Keratinocyte (primary cell): ENCODE results near the gene TOMM6.

Source experiments
- EZH2 ChIP-seq: IDR thresholded peaks from one replicate; pipeline ENCODE4 v1.6.1; 2012; ENCODE audit warnings: inconsistent platforms, mild to moderate bottlenecking, low read length, moderate library complexity
- TF ChIP-seq, protein P1 (sequence below), 3 experiments: IDR thresholded peaks in 1 of 3; conservative IDR thresholded peaks in 1 of 3; optimal IDR thresholded peaks in 1 of 3; 2 replicates in 2 of 3; 3 replicates in 1 of 3; pipeline versions ENCODE3 to v1.5.1; 2011; ENCODE audit warnings: low read length in 3 of 3, mild to moderate bottlenecking in 3 of 3, moderate library complexity in 2 of 3, control low read depth in 1 of 3, inconsistent platforms in 1 of 3; ENCODE audit not compliant: insufficient read depth in 2 of 3; ENCODE audit errors: extremely low read depth in 1 of 3

DNA sequence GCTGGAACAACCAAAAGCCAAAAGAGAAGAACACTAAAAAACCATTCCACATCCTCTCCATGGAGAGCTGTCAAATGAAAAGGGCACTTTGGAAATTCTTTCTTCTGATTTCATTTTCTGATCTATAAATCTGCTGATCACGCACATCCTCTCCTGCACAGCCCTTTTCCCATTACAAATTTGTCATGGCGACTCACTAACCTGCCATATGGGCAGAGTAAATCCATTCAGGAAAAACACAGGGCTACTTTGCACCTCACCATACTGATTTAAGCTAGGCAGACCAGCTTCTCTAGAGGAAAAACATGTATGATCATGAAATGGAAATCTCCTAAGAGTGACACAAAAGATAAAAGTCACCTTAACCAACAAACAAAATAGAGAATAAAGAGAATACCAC is 26.0 kb downstream of the TOMM6 start:
- no peak for TF ChIP-seq EZH2
- TF ChIP-seq, protein P1, sequence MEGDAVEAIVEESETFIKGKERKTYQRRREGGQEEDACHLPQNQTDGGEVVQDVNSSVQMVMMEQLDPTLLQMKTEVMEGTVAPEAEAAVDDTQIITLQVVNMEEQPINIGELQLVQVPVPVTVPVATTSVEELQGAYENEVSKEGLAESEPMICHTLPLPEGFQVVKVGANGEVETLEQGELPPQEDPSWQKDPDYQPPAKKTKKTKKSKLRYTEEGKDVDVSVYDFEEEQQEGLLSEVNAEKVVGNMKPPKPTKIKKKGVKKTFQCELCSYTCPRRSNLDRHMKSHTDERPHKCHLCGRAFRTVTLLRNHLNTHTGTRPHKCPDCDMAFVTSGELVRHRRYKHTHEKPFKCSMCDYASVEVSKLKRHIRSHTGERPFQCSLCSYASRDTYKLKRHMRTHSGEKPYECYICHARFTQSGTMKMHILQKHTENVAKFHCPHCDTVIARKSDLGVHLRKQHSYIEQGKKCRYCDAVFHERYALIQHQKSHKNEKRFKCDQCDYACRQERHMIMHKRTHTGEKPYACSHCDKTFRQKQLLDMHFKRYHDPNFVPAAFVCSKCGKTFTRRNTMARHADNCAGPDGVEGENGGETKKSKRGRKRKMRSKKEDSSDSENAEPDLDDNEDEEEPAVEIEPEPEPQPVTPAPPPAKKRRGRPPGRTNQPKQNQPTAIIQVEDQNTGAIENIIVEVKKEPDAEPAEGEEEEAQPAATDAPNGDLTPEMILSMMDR (optimal IDR thresholded peaks at IDR 0.05 in 1 of 3, IDR thresholded peaks at IDR 0.05 in 1 of 3, conservative IDR thresholded peaks at IDR 0.05 in 1 of 3; ENCODE audit: extremely low read depth in 1 of 3, insufficient read depth in 2 of 3, low read length in 3 of 3) = no peak
